A549 treated with ZK216348 at 1 μM for 4 hours (cell line): ENCODE data around the gene TRIP13. TPM values are rescaled to one million over a fixed set of nuclear protein-coding genes. Genes with fewer than 3 reads are reported as not detected.

ENCODE experiments used
- total RNA-seq: library from RNA; stranded (reverse); fragments of 200-300 nt; extraction: Qiagen RNA extraction; gene quantifications from 5 replicates; pipeline ENCODE4 v1.2.3, GENCODE V29; 2022; ENCODE audit warnings: low read depth

The TRIP13 gene
- total RNA-seq, result 65.0 to 71.5 TPM (median 66.3 TPM) in 5 replicates

GRCh38 chr5:892394-893136, at the start of gene TRIP13, which contains the start of gene BRD9:
TRIP13 (plus strand) TSS chr5:892884; CDS start chr5:892999, 115 bp downstream.
BRD9 (minus strand) TSS chr5:892801; CDS start chr5:892657, 144 bp downstream.

GRCh38 chr5:850511-851006, 42.1 kb upstream of the TRIP13 start, which contains the start of gene ZDHHC11:
ZDHHC11 (minus strand) TSS chr5:850986; CDS start chr5:850602, 384 bp downstream.

Other genes starting within 250 kb of the TRIP13 start
- 4.5 to 7.6 TPM (median 6.0 TPM) in 5 replicates for gene TPPP, start 199.5 kb upstream of the TRIP13 start, total RNA-seq
- gene ZDHHC11B, start 108.2 kb upstream of the TRIP13 start, total RNA-seq, result 1.1 to 1.8 TPM (median 1.5 TPM) in 5 replicates
- 11.9 to 21.0 TPM (median 19.8 TPM) in 5 replicates for gene ZDHHC11, start 41.9 kb upstream of the TRIP13 start, total RNA-seq
- gene BRD9, start 83 bp upstream of the TRIP13 start, total RNA-seq, result 36.1 to 44.8 TPM (median 43.1 TPM) in 5 replicates
- 12.5 to 20.1 TPM (median 19.8 TPM) in 5 replicates for gene NKD2, start 115.9 kb downstream of the TRIP13 start, total RNA-seq
- 19.8 to 34.2 TPM (median 30.1 TPM) in 5 replicates for gene SLC12A7, start 219.2 kb downstream of the TRIP13 start, total RNA-seq